Smooth muscle cell (in vitro differentiated cells): ENCODE data around the gene PMP22. TPM values are rescaled to one million over a fixed set of nuclear protein-coding genes. Genes with fewer than 3 reads are reported as not detected.

Experiments
- DNase-seq: peaks from one replicate; lab custom pipeline; 2025; ENCODE audit not compliant: unreplicated experiment; lab: John Stamatoyannopoulos, UW
- H2AFZ ChIP-seq: fragments of 200-600 bp; sonication (generic); 2 replicates; pipeline ENCODE4 v1.6.0; 2016; ENCODE audit warnings: antibody characterized with exemption, low read depth, mild to moderate bottlenecking
- H3F3A ChIP-seq: fragments of 200-600 bp; sonication (generic); 2 replicates; pipeline ENCODE4 v1.6.0; 2017; ENCODE audit warnings: antibody characterized with exemption, low read depth
- H3K27ac ChIP-seq: fragments of 200-600 bp; sonication (generic); 2 replicates; pipeline ENCODE4 v1.5.1; 2016; ENCODE audit warnings: low read depth, mild to moderate bottlenecking
- H3K27me3 ChIP-seq: fragments of 200-600 bp; sonication (generic); 2 replicates; pipeline ENCODE4 v1.6.1; 2016; ENCODE audit warnings: low read depth, mild to moderate bottlenecking
- H3K36me3 ChIP-seq: fragments of 200-600 bp; sonication (generic); 2 replicates; pipeline ENCODE4 v1.5.1; 2016; ENCODE audit warnings: low read depth
- H3K4me1 ChIP-seq: fragments of 200-600 bp; sonication (generic); 2 replicates; pipeline ENCODE4 v1.5.1; 2016; ENCODE audit warnings: low read depth
- H3K4me2 ChIP-seq: fragments of 200-600 bp; sonication (generic); 2 replicates; pipeline ENCODE4 v1.6.0; 2016; ENCODE audit warnings: mild to moderate bottlenecking
- H3K4me3 ChIP-seq: fragments of 200-600 bp; sonication (generic); 2 replicates; pipeline ENCODE4 v1.5.1; 2016; ENCODE audit warnings: mild to moderate bottlenecking
- H3K79me2 ChIP-seq: fragments of 200-600 bp; sonication (generic); 2 replicates; pipeline ENCODE4 v1.6.0; 2016; ENCODE audit warnings: low read depth, mild to moderate bottlenecking
- H3K9ac ChIP-seq: fragments of 200-600 bp; sonication (generic); 2 replicates; pipeline ENCODE4 v1.6.0; 2016; ENCODE audit warnings: low read depth
- H3K9me3 ChIP-seq: fragments of 200-600 bp; sonication (generic); replicated peaks from 2 replicates; pipeline ENCODE4 v1.5.1; 2016; ENCODE audit warnings: low read depth
- H4K20me1 ChIP-seq: fragments of 200-600 bp; sonication (generic); 2 replicates; pipeline ENCODE4 v1.6.0; 2016; ENCODE audit warnings: low read depth
- WGBS: methylation state at CpG from one replicate; pipeline ENCODE4 v1.1.7; 2016; ENCODE audit warnings: low lambda C conversion rate; 5-methylcytosine and 5-hydroxymethylcytosine counted together
- polyA plus RNA-seq: library from polyadenylated mRNA; unstranded; fragments of >200 nt; fragmentation: Nextera tagmentation; extraction: Ambion mirVana; gene quantifications from 2 replicates; pipeline ENCODE4 v1.2.1, GENCODE V29; 2016
- total RNA-seq: library from RNA; depleted of rRNA; stranded (reverse); fragments of >200 nt; gene quantifications from 2 replicates; pipeline ENCODE4 v1.2.3, GENCODE V29; 2014
- TF ChIP-seq, protein P1 (sequence below): fragments of 200-600 bp; sonication (generic); IDR thresholded peaks from 2 replicates; pipeline ENCODE4 v1.5.1; 2017; ENCODE audit warnings: borderline replicate concordance, mild to moderate bottlenecking, antibody characterized with exemption; ENCODE audit not compliant: insufficient read depth, poor library complexity, severe bottlenecking

The PMP22 gene
- total and polyA plus RNA-seq, 2 experiments from 2014 or later, result 39.6 to 69.5 TPM

DNA sequence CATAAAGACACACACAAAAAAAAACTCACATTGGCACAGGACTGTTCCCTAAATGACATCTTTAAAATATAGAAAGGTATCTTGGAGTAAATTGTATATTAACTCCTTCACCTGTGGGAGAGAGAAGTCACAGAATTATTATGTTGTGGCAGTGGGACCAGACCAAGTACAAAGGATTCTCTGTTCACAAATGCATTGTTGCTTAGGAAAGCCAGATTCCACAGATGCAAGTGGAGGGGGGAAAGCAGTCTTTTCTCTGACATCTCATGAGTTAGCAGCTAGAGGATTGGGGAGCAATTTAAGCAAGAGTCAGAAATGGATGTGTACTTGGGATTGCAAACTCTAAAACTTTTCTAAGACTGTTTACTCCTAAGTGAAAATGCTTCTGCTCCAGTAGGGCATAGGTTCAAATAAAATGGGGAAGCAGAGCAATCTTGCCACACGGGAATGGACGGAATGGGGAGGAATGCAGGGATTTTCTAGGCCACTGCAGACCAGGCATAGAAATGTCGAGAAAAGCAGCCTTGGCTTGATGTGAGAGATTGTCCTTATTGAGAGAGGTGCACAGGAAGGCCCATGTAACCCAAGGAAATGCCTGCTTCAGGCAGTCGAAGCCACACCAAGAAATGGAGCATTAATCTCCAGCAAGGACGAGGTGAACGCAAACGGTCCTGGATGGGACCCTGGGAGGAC, 4.1 kb upstream of the PMP22 start:
- Histone ChIP-seq H2AFZ (no peak overlapping the region), H3K36me3 (no peaks in the 10 kb centered on the region), H3K27ac (no peak overlapping the region), H3K9me3 (no peaks in the 10 kb centered on the region), H3K27me3 (peaks cover 15% of the 10 kb centered on the region), H3K9ac (no peak overlapping the region), H3K79me2 (no peaks in the 10 kb centered on the region), H3F3A (peaks cover 23% of the 10 kb centered on the region), H3K4me1 (no peaks in the 10 kb centered on the region), H3K4me3 (no peak overlapping the region), H4K20me1 (no peaks in the 10 kb centered on the region), H3K4me2 (no peak overlapping the region)
- no peak for DNase-seq
- TF ChIP-seq, protein P1, sequence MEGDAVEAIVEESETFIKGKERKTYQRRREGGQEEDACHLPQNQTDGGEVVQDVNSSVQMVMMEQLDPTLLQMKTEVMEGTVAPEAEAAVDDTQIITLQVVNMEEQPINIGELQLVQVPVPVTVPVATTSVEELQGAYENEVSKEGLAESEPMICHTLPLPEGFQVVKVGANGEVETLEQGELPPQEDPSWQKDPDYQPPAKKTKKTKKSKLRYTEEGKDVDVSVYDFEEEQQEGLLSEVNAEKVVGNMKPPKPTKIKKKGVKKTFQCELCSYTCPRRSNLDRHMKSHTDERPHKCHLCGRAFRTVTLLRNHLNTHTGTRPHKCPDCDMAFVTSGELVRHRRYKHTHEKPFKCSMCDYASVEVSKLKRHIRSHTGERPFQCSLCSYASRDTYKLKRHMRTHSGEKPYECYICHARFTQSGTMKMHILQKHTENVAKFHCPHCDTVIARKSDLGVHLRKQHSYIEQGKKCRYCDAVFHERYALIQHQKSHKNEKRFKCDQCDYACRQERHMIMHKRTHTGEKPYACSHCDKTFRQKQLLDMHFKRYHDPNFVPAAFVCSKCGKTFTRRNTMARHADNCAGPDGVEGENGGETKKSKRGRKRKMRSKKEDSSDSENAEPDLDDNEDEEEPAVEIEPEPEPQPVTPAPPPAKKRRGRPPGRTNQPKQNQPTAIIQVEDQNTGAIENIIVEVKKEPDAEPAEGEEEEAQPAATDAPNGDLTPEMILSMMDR, result no peak
- 62% methylated on average over 7 of the region's 7 CpGs for WGBS

DNA sequence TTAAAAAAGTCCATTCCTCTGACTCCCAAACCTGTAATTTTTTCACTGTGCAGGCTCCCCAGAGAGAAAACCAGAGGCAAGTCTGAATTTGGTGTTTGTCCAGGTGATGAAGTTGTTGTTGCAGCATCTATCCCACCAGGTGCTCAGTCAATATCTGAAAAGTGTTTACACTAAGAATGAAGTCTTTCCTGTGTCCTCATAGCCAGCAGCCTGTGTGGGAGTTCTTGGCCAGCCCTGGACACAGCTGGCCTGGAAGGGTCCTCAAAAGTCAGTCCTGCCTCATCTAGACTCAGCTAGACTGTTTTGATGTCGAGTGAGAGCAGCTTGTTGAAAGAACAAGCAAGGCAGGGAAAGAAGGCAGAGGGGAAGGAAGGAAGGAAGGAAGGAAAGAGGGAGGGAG, 3.3 kb upstream of the PMP22 start:
- H3K4me3 ChIP-seq, result no peak overlapping the region
- TF ChIP-seq, protein P1, result no peak
- no peaks in the 10 kb centered on the region for H3K36me3 ChIP-seq
- H3F3A ChIP-seq, result peaks cover 20% of the 10 kb centered on the region
- no peak overlapping the region for H3K27ac ChIP-seq
- H3K79me2 ChIP-seq, result no peaks in the 10 kb centered on the region
- no peak overlapping the region for H3K4me2 ChIP-seq
- H3K9me3 ChIP-seq, result no peaks in the 10 kb centered on the region
- H2AFZ ChIP-seq, result no peak overlapping the region
- no peaks in the 10 kb centered on the region for H3K4me1 ChIP-seq
- H3K9ac ChIP-seq, result no peak overlapping the region
- WGBS, result 62% methylated on average over 1 of the region's 1 CpG
- DNase-seq, result no peak
- no peaks in the 10 kb centered on the region for H4K20me1 ChIP-seq
- peaks cover 15% of the 10 kb centered on the region for H3K27me3 ChIP-seq

- no peak overlapping the region for H2AFZ ChIP-seq
- H3K27me3 ChIP-seq, result peaks cover 15% of the 10 kb centered on the region
- H3K4me1 ChIP-seq, result no peaks in the 10 kb centered on the region
- H3K36me3 ChIP-seq, result no peaks in the 10 kb centered on the region
- no peaks in the 10 kb centered on the region for H3K9me3 ChIP-seq
- H4K20me1 ChIP-seq, result no peaks in the 10 kb centered on the region
- H3K4me2 ChIP-seq, result no peak overlapping the region
- no peaks in the 10 kb centered on the region for H3K79me2 ChIP-seq
- H3F3A ChIP-seq, result peaks cover 20% of the 10 kb centered on the region
- TF ChIP-seq, protein P1, result no peak
- 75% methylated on average over 3 of the region's 3 CpGs for WGBS
- H3K9ac ChIP-seq, result no peak overlapping the region
- H3K4me3 ChIP-seq, result no peak overlapping the region
- H3K27ac ChIP-seq, result no peak overlapping the region
- DNase-seq, result no peak
Observed at GRCh38 chr17:15267996-15268395, 2.9 kb upstream of the PMP22 start.
